B cell (primary cell): ENCODE results near the gene TFE3. TPM values are rescaled to one million over a fixed set of nuclear protein-coding genes. Genes with fewer than 3 reads are reported as not detected.

Source experiments
- ATAC-seq: fragments of 200-7000 bp; cut with Tn5 transposase; one replicate; pipeline ENCODE4 v1.10.0; 2021; ENCODE audit warnings: low read depth, mild to moderate bottlenecking, moderate number of reproducible peaks, moderate library complexity
- CTCF ChIA-PET: fragments of 350-600 bp; sonication (Branson Sonifier 250); formaldehyde crosslinking; loops from one replicate; lab custom pipeline; 2021; ENCODE audit warnings: antibody characterized with exemption, inconsistent platforms; lab: Charles Lee
- POLR2A ChIA-PET: fragments of 350-600 bp; sonication (Branson Sonifier 250); formaldehyde crosslinking; loops from one replicate; lab custom pipeline; 2021; ENCODE audit warnings: antibody characterized with exemption; lab: Charles Lee
- DNase-seq: peaks from one replicate; pipeline ENCODE4 v3.0.0; 2013
- H2AFZ ChIP-seq: 2 replicates; pipeline ENCODE4 v1.6.1; 2012; ENCODE audit warnings: mild to moderate bottlenecking, low read depth, low read length; ENCODE audit not compliant: insufficient read depth, poor library complexity, severe bottlenecking
- H3K27ac ChIP-seq, 2 donors: 1 replicate in 1 of 2; 2 replicates in 1 of 2; pipeline ENCODE4 v1.5.1; 2012 to 2013; ENCODE audit warnings: low read length in 2 of 2, mild to moderate bottlenecking in 2 of 2, moderate library complexity in 1 of 2
- H3K27me3 ChIP-seq, 4 experiments: fragments of 200-600 bp in 1 of 4; sonication (generic) in 1 of 4; replicated peaks in 1 of 4; 1 replicate in 2 of 4; 2 replicates in 2 of 4; pipeline versions ENCODE4 v1.6.1 to v1.7.0; 2013 to 2016; ENCODE audit warnings: low read length in 3 of 4, mild to moderate bottlenecking in 2 of 4, mixed read lengths in 1 of 4, moderate library complexity in 1 of 4; ENCODE audit not compliant: insufficient read depth in 4 of 4, control insufficient read depth in 3 of 4; ENCODE audit errors: control extremely low read depth in 1 of 4
- H3K36me3 ChIP-seq, 2 experiments: replicated peaks in 1 of 2; 1 replicate in 1 of 2; 2 replicates in 1 of 2; pipeline versions ENCODE4 v1.6.1 to v1.7.1; 2013; ENCODE audit warnings: low read length in 1 of 2; ENCODE audit not compliant: insufficient read depth in 2 of 2, control insufficient read depth in 1 of 2; ENCODE audit errors: control extremely low read depth in 1 of 2, extremely low read depth in 1 of 2
- H3K4me1 ChIP-seq, 2 donors: fragments of 200-600 bp in 1 of 2; sonication (generic) in 1 of 2; 1 replicate in 1 of 2; 2 replicates in 1 of 2; pipeline versions ENCODE4 v1.5.1 to v1.6.1; 2013 to 2017; ENCODE audit warnings: low read length in 2 of 2; ENCODE audit not compliant: control insufficient read depth in 2 of 2, insufficient read depth in 2 of 2
- H3K4me2 ChIP-seq: replicated peaks from 2 replicates; pipeline ENCODE3; 2012; ENCODE audit warnings: mild to moderate bottlenecking, low read depth, low read length; ENCODE audit not compliant: poor library complexity, severe bottlenecking
- H3K4me3 ChIP-seq, 5 experiments: fragments of 200-600 bp in 1 of 5; sonication (generic) in 1 of 5; 1 replicate in 3 of 5; 2 replicates in 2 of 5; pipeline versions ENCODE4 v1.5.1 to v1.7.0; 2011 to 2016; ENCODE audit warnings: low read length in 4 of 5, mild to moderate bottlenecking in 4 of 5, low read depth in 2 of 5, control low read depth in 1 of 5, moderate library complexity in 1 of 5; ENCODE audit not compliant: insufficient read depth in 1 of 5; ENCODE audit errors: control extremely low read depth in 1 of 5, extremely low read depth in 1 of 5
- H3K79me2 ChIP-seq: fragments of 200-600 bp; sonication (generic); one replicate; pipeline ENCODE4 v1.6.0; 2016; ENCODE audit warnings: low read length; ENCODE audit not compliant: control insufficient read depth, insufficient read depth
- H3K9ac ChIP-seq: fragments of 200-600 bp; sonication (generic); 2 replicates; pipeline ENCODE4 v1.6.1; 2017; ENCODE audit warnings: mild to moderate bottlenecking, low read length, moderate library complexity
- H3K9me3 ChIP-seq, 3 donors: one replicate each; pipeline versions ENCODE4 v1.6.1 to v1.7.1; 2013; ENCODE audit warnings: low read length in 2 of 3; ENCODE audit not compliant: control insufficient read depth in 2 of 3, insufficient read depth in 1 of 3; ENCODE audit errors: control extremely low read depth in 1 of 3
- H4K20me1 ChIP-seq: 2 replicates; pipeline ENCODE4 v1.6.0; 2012; ENCODE audit warnings: mild to moderate bottlenecking, low read length; ENCODE audit not compliant: insufficient read depth, control insufficient read depth, poor library complexity, severe bottlenecking
- H3K27ac Mint-ChIP-seq: one replicate; pipeline ENCODE4 v1.8.0; 2021; ENCODE audit warnings: mixed read lengths
- H3K27me3 Mint-ChIP-seq: one replicate; pipeline ENCODE4 v1.8.0; 2021; ENCODE audit warnings: mixed read lengths
- H3K4me1 Mint-ChIP-seq: one replicate; pipeline ENCODE4 v1.8.0; 2021; ENCODE audit warnings: mixed read lengths
- H3K4me3 Mint-ChIP-seq: one replicate; pipeline ENCODE4 v1.8.0; 2021; ENCODE audit warnings: mixed read lengths
- H3K9me3 Mint-ChIP-seq: one replicate; pipeline ENCODE4 v1.8.0; 2022; ENCODE audit warnings: mixed read lengths; ENCODE audit not compliant: insufficient read depth
- CTCF ChIP-seq: fragments of 200-600 bp; IDR thresholded peaks from one replicate; pipeline ENCODE4 v1.8.0; 2022; ENCODE audit warnings: antibody characterized with exemption, mild to moderate bottlenecking
- EZH2 ChIP-seq: IDR thresholded peaks from 2 replicates; pipeline ENCODE4 v1.6.1; 2012; ENCODE audit warnings: borderline replicate concordance, low read depth, mild to moderate bottlenecking, moderate library complexity, low read length; ENCODE audit not compliant: insufficient read depth, poor library complexity, severe bottlenecking
- WGBS: methylation state at CpG from one replicate; pipeline ENCODE4 v1.1.5; 2013; ENCODE audit warnings: missing lambda C conversion rate; ENCODE audit not compliant: insufficient coverage; 5-methylcytosine and 5-hydroxymethylcytosine counted together
- intact Hi-C: fragments of 100-400 bp; cut with micrococcal nuclease; formaldehyde crosslinking; loops from one replicate; pipeline ENCODE4 v1.10.0; 2022
- polyA plus RNA-seq: library from polyadenylated mRNA; depleted of rRNA; stranded (reverse); fragments of >200 nt; gene quantifications from 2 replicates; pipeline ENCODE4 v1.2.3, GENCODE V29; 2012
- total RNA-seq, 2 donors: library from RNA; stranded (reverse); fragments of 120-200 nt in 1 of 2; gene quantifications; 1 replicate in 1 of 2; 2 replicates in 1 of 2; pipeline versions ENCODE4 v1.2.3 to v1.2.4, GENCODE V29; 2013 to 2022

The TFE3 gene
- total and polyA plus RNA-seq, 2 donors (not counting 1 experiment from before 2014, with no cell fraction given) = 21.0 to 38.9 TPM

GRCh38 chrX:49089553-49089952 lies 46.4 kb upstream of the TFE3 start:
- no peaks in the 10 kb centered on the region for H3K36me3 ChIP-seq
- Mint-ChIP-seq H3K4me3 (no peak overlapping the region), H3K4me1 (no peaks in the 10 kb centered on the region), H3K27me3 (no peaks in the 10 kb centered on the region), H3K27ac (no peak overlapping the region), H3K9me3 (no peaks in the 10 kb centered on the region)
- H3K4me2 ChIP-seq = no peak overlapping the region
- H3K9ac ChIP-seq = no peak overlapping the region
- H3K27me3 ChIP-seq = no peaks in the 10 kb centered on the region
- CTCF ChIA-PET = no interaction called here
- H3K9me3 ChIP-seq = no peaks in the 10 kb centered on the region
- no peaks in the 10 kb centered on the region for H4K20me1 ChIP-seq
- no peaks in the 10 kb centered on the region for H3K4me1 ChIP-seq
- no CpG with 5 or more reads among the region's 4 CpGs for WGBS
- no peaks in the 10 kb centered on the region for H3K79me2 ChIP-seq
- no peak overlapping the region for H2AFZ ChIP-seq
- TF ChIP-seq EZH2 = no peak
- ATAC-seq = no peak
- DNase-seq = no peak
- no peak overlapping the region for H3K4me3 ChIP-seq
- intact Hi-C loops = no loop called here
- POLR2A ChIA-PET = interaction anchor here (0.5 kb wide), 1 partner anchor 74 kb away, joined by 3 read pairs; no protein-coding TSS in a partner anchor
- no peak overlapping the region for H3K27ac ChIP-seq

- no peaks in the 10 kb centered on the region for H3K9me3 Mint-ChIP-seq
- Histone ChIP-seq H3K27me3 (no peaks in the 10 kb centered on the region), H3K4me2 (no peak overlapping the region), H3K4me3 (no peak overlapping the region), H3K79me2 (no peaks in the 10 kb centered on the region), H3K9me3 (no peaks in the 10 kb centered on the region), H3K4me1 (peaks cover 6 to 8% of the 10 kb centered on the region in 2 donors), H3K36me3 (no peaks in the 10 kb centered on the region), H3K27ac (no peak overlapping the region), H2AFZ (no peak overlapping the region), H4K20me1 (no peaks in the 10 kb centered on the region), H3K9ac (no peak overlapping the region)
- peaks cover 14% of the 10 kb centered on the region for H3K4me1 Mint-ChIP-seq
- CTCF ChIA-PET = no interaction called here
- H3K27me3 Mint-ChIP-seq = no peaks in the 10 kb centered on the region
- DNase-seq (no peak), ATAC-seq (no peak)
- H3K27ac Mint-ChIP-seq = peak overlapping the region; percentile 56
- POLR2A ChIA-PET = no interaction called here
- no CpG with 5 or more reads among the region's 4 CpGs for WGBS
- TF ChIP-seq EZH2 (no peak), CTCF (no peak)
- intact Hi-C loops = no loop called here
- peak overlapping the region; percentile 45 for H3K4me3 Mint-ChIP-seq
Measured at GRCh38 chrX:49082271-49082871, 39.2 kb upstream of the TFE3 start.
